ENCODE results near the gene ATP8B4.

Gene ATP8B4

DNA sequence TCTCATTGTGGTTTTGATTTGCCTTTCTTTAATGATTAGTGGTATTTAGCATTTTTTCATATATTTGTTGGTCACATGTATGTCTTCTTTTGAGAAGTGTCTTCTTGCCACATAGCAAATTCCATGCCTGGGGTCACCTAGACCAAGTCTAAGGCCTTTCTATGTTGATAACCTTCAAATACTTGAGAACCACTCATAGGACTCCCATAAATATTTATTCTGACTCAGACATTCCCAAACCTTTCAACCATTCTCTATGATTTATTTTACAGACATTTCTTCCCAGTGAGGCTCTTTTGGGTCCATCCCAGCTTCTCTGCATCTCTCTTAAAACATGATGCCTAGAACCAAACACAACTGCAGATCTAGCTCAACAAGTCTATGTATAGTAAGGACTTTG, 69.2 kb downstream of the ATP8B4 start:
- no peak overlapping the region for H3K4me3 ChIP-seq (ENCODE audit: extremely low read depth, insufficient read depth, low read length, poor library complexity, severe bottlenecking)
- H3K9me3 ChIP-seq (ENCODE audit: control insufficient read depth, low read length) = no peaks in the 10 kb centered on the region
- H3K4me1 ChIP-seq (ENCODE audit: control insufficient read depth, insufficient read depth, low read length, poor library complexity, severe bottlenecking) = no peaks in the 10 kb centered on the region
- H3K36me3 ChIP-seq (ENCODE audit: control insufficient read depth, insufficient read depth, low read length) = no peaks in the 10 kb centered on the region
- H3K27ac ChIP-seq (ENCODE audit: low read depth, low read length, severe bottlenecking) = no peak overlapping the region

DNA sequence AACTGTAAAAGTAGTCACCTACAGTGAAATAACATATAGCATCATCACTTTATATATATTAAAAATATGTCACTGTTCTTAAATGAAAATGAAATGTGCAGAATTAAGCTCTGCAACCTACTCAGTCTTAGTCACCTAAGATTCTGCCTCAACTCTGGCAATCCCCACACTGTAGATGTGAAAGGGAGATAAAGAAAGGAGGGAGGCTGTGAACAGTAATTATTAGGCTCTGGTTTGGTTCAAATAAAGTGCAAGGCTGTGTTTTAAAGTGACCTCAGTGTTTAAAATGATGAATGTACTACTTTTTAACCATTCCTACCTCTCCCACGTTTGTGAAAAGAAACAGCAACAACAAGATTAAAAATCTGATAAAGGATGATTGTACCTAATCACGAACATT, 72.2 kb downstream of the ATP8B4 start:
- no peaks in the 10 kb centered on the region for H3K4me1 ChIP-seq (ENCODE audit: control insufficient read depth, insufficient read depth, low read length, poor library complexity, severe bottlenecking)
- no peak overlapping the region for H3K4me3 ChIP-seq (ENCODE audit: extremely low read depth, insufficient read depth, low read length, poor library complexity, severe bottlenecking)
- no CpG with 5 or more reads among the region's 2 CpGs for WGBS, 2 experiments (ENCODE audit: insufficient coverage in 2 of 2)
- no peaks in the 10 kb centered on the region for H3K9me3 ChIP-seq (ENCODE audit: control insufficient read depth, low read length)
- no peak overlapping the region for H3K27ac ChIP-seq (ENCODE audit: low read depth, low read length, severe bottlenecking)
- H3K36me3 ChIP-seq (ENCODE audit: control insufficient read depth, insufficient read depth, low read length) = no peaks in the 10 kb centered on the region

DNA sequence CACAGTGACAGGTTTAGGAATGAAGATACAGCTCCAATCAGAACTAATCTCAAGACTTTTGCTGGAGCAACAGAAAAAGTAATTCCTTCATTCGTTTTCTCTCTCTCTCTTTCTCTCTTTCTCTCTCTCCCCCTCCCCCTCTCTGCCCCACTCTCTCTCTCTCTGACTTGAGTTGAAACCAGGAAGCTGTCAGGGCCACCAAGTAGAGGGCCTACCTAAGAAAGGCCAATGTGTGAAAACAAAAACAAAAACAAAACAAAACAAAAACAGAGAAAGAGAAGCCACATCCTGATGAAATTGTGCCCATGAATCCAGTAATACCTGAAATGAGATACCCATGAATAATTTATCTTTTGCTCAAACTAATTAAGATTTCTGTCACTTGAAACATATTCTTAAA, 72.9 kb downstream of the ATP8B4 start:
- WGBS, 2 experiments (ENCODE audit: insufficient coverage in 2 of 2) = 83 to 92% methylated on average over 1 of the region's 1 CpG
- no peaks in the 10 kb centered on the region for H3K36me3 ChIP-seq (ENCODE audit: control insufficient read depth, insufficient read depth, low read length)
- no peak overlapping the region for H3K4me3 ChIP-seq (ENCODE audit: extremely low read depth, insufficient read depth, low read length, poor library complexity, severe bottlenecking)
- H3K9me3 ChIP-seq (ENCODE audit: control insufficient read depth, low read length) = no peaks in the 10 kb centered on the region
- H3K27ac ChIP-seq (ENCODE audit: low read depth, low read length, severe bottlenecking) = no peak overlapping the region
- no peaks in the 10 kb centered on the region for H3K4me1 ChIP-seq (ENCODE audit: control insufficient read depth, insufficient read depth, low read length, poor library complexity, severe bottlenecking)

DNA sequence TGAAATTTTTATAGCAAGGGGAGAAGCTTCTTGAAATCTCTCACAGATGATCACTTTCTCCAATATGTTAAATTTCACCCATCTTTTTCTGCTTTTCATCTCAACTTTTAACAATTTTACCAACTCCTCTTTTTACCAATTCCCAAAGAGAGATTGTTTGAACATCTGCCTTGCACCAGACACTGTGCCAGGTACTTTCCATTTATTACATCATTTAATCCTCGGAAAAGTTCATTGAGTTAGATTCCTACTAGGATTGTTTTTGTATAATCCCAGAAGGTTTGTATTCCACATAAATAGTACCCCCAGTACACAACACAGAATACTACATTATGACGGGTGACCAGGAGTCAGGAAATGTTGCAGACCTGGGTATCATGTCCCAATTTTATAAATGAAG, 74.1 kb downstream of the ATP8B4 start:
- Histone ChIP-seq H3K36me3 (ENCODE audit: control insufficient read depth, insufficient read depth, low read length) (no peaks in the 10 kb centered on the region), H3K27ac (ENCODE audit: low read depth, low read length, severe bottlenecking) (no peak overlapping the region), H3K4me3 (ENCODE audit: extremely low read depth, insufficient read depth, low read length, poor library complexity, severe bottlenecking) (no peak overlapping the region), H3K9me3 (ENCODE audit: control insufficient read depth, low read length) (no peaks in the 10 kb centered on the region), H3K4me1 (ENCODE audit: control insufficient read depth, insufficient read depth, low read length, poor library complexity, severe bottlenecking) (no peaks in the 10 kb centered on the region)
- WGBS, 2 experiments (ENCODE audit: insufficient coverage in 2 of 2) = no CpG with 5 or more reads among the region's 2 CpGs

DNA sequence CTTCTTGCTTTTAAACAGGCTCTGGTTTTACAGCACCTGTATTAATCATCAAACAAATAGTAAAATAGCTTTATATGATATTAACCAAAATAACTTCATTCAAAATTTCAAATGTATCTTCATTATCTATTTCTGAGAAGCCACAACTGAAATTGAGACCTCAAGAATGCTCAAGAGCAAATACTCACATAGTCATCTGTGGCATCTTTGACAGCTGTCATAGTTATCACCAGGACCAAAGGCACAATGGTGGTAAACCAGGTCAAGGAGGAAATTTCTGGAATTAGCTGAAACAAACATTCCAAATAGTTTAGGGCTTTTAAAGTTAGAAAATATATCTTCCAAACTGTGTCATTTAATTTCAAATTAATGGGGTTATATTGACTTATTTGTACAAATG, 74.6 kb downstream of the ATP8B4 start:
- no peaks in the 10 kb centered on the region for H3K9me3 ChIP-seq (ENCODE audit: control insufficient read depth, low read length)
- H3K4me3 ChIP-seq (ENCODE audit: extremely low read depth, insufficient read depth, low read length, poor library complexity, severe bottlenecking) = no peak overlapping the region
- H3K4me1 ChIP-seq (ENCODE audit: control insufficient read depth, insufficient read depth, low read length, poor library complexity, severe bottlenecking) = no peaks in the 10 kb centered on the region
- no peaks in the 10 kb centered on the region for H3K36me3 ChIP-seq (ENCODE audit: control insufficient read depth, insufficient read depth, low read length)
- H3K27ac ChIP-seq (ENCODE audit: low read depth, low read length, severe bottlenecking) = no peak overlapping the region

DNA sequence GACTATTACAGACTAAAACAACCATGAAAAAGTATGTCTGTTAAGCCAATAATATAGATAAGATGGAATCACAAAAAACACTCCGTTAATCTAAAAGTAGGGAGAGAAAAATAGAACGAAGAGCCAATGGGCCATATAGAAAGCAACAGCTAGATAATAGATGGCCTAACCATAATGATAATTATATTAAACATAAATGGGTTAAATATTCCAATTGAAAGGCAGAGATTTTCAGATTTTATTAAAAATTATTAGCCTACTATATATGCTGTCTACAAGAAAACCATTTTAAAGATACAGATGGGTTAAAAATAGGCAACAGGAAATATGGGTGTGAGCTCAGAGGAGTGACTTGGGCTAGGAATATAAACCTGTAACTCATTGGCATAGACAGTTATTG, 76.3 kb downstream of the ATP8B4 start:
- H3K4me3 ChIP-seq (ENCODE audit: extremely low read depth, insufficient read depth, low read length, poor library complexity, severe bottlenecking) = no peak overlapping the region
- H3K9me3 ChIP-seq (ENCODE audit: control insufficient read depth, low read length) = no peaks in the 10 kb centered on the region
- no peaks in the 10 kb centered on the region for H3K36me3 ChIP-seq (ENCODE audit: control insufficient read depth, insufficient read depth, low read length)
- WGBS, 2 experiments (ENCODE audit: insufficient coverage in 2 of 2) = no CpG with 5 or more reads among the region's 2 CpGs
- H3K27ac ChIP-seq (ENCODE audit: low read depth, low read length, severe bottlenecking) = no peak overlapping the region
- no peaks in the 10 kb centered on the region for H3K4me1 ChIP-seq (ENCODE audit: control insufficient read depth, insufficient read depth, low read length, poor library complexity, severe bottlenecking)

DNA sequence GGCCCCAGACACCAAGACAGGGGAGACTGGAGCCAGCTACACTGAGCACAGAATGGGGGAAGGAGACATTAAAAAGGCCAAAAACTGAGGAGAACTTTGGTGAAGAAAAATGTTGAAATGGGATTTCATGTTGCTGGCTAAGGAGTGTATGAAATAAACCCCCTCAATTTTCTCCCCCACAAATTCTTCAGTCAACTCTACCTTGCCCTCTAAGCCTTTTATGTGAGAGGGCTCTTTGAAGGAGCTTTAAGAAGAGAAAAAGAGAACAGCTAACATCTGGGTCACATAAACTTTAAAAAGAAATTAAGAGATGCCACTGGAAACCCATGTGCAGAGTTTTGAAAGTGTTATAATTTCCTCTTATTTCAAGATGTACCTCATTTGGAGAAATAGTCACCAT, 88.6 kb downstream of the ATP8B4 start:
- Histone ChIP-seq H3K4me1 (ENCODE audit: control insufficient read depth, insufficient read depth, low read length, poor library complexity, severe bottlenecking) (no peaks in the 10 kb centered on the region), H3K4me3 (ENCODE audit: extremely low read depth, insufficient read depth, low read length, poor library complexity, severe bottlenecking) (no peak overlapping the region), H3K27ac (ENCODE audit: low read depth, low read length, severe bottlenecking) (no peak overlapping the region), H3K36me3 (ENCODE audit: control insufficient read depth, insufficient read depth, low read length) (no peaks in the 10 kb centered on the region), H3K9me3 (ENCODE audit: control insufficient read depth, low read length) (no peaks in the 10 kb centered on the region)

DNA sequence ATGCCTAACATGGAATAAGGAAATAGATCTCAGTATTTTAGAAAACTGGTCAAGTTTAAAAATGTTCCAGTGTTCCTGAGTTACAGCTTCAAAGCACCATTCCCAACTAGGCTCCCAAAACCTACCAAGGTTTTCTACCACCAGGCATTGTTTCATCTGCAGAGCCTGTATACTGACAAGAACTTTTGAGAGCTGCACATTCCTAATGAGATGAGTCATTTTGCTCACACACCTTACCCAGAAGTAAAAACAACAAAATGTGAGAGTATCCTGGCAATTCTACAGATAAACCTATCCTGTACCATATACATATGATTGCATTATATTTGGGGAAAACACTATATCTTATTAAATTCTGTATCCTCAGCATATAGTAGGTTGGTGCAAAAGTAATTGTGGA, 90.7 kb downstream of the ATP8B4 start:
- Histone ChIP-seq H3K27ac (ENCODE audit: low read depth, low read length, severe bottlenecking) (no peak overlapping the region), H3K9me3 (ENCODE audit: control insufficient read depth, low read length) (no peaks in the 10 kb centered on the region), H3K4me1 (ENCODE audit: control insufficient read depth, insufficient read depth, low read length, poor library complexity, severe bottlenecking) (no peaks in the 10 kb centered on the region), H3K36me3 (ENCODE audit: control insufficient read depth, insufficient read depth, low read length) (no peaks in the 10 kb centered on the region), H3K4me3 (ENCODE audit: extremely low read depth, insufficient read depth, low read length, poor library complexity, severe bottlenecking) (no peak overlapping the region)

DNA sequence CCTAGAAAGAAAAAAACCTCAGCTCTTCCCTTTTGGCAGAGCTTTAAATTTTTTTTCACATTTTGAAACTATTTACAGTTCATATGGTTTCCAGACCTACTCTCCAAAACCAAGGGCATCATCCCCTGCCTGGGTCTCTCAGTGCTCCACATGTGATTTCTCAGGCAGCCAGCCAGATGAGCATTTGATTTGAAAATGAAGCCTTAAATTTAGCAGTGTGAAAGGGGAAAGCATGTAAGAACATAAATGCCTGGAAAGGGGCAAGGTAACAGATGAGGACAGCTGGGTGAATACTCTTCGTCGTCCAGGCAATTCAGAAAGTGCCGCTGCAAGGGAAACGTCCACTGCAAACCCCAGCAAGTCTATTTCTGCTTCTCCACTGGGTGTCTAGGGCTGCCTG, 94.8 kb downstream of the ATP8B4 start:
- no peak overlapping the region for H3K27ac ChIP-seq (ENCODE audit: low read depth, low read length, severe bottlenecking)
- H3K9me3 ChIP-seq (ENCODE audit: control insufficient read depth, low read length) = no peaks in the 10 kb centered on the region
- 83 to 86% methylated on average over 2 to 4 of the region's 4 CpGs for WGBS, 2 experiments (ENCODE audit: insufficient coverage in 2 of 2)
- no peak overlapping the region for H3K4me3 ChIP-seq (ENCODE audit: extremely low read depth, insufficient read depth, low read length, poor library complexity, severe bottlenecking)
- no peaks in the 10 kb centered on the region for H3K36me3 ChIP-seq (ENCODE audit: control insufficient read depth, insufficient read depth, low read length)
- no peaks in the 10 kb centered on the region for H3K4me1 ChIP-seq (ENCODE audit: control insufficient read depth, insufficient read depth, low read length, poor library complexity, severe bottlenecking)

DNA sequence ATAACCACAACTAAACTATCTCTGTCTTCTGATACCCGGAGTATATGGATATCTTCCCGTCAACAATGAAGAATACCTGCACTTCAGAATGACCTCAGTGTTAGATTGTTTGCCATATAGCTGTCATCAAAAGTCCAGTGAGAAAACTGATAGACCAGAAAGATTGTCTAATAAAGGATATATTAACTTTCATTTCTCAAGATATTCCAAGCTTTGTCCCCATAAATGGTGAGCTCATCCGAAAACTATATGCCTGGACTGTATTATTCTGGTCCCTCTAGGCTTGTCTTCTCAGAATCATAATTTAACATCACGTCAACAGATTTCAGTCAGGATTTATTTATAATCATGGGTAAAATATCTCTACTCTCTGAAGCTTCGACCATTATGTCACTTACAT, 100.5 kb downstream of the ATP8B4 start:
- Histone ChIP-seq H3K4me1 (ENCODE audit: control insufficient read depth, insufficient read depth, low read length, poor library complexity, severe bottlenecking) (no peaks in the 10 kb centered on the region), H3K27ac (ENCODE audit: low read depth, low read length, severe bottlenecking) (no peak overlapping the region), H3K36me3 (ENCODE audit: control insufficient read depth, insufficient read depth, low read length) (no peaks in the 10 kb centered on the region), H3K4me3 (ENCODE audit: extremely low read depth, insufficient read depth, low read length, poor library complexity, severe bottlenecking) (no peak overlapping the region), H3K9me3 (ENCODE audit: control insufficient read depth, low read length) (no peaks in the 10 kb centered on the region)
- WGBS, 2 experiments (ENCODE audit: insufficient coverage in 2 of 2) = 67 to 100% methylated on average over 2 of the region's 5 CpGs

DNA sequence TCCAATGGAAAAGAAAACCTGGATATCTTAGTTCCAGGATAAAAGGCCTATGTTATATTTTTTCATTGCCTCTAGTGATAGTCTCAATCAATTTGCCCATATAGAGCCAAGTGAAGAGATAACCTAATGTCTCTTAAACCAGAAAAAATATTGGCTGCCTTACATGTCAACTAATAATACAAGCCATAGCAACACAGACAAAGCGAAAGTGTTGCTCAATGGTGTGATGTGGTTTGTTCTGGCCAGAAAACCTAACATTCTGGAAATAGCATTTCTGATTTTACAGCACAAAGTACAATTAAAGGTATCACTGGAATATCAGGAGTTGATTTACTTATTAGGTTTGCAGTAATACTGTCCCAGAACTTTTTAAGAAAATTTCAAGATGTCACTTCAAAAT, 101.5 kb downstream of the ATP8B4 start:
- no CpG with 5 or more reads among the region's 1 CpG for WGBS, 2 experiments (ENCODE audit: insufficient coverage in 2 of 2)
- Histone ChIP-seq H3K4me3 (ENCODE audit: extremely low read depth, insufficient read depth, low read length, poor library complexity, severe bottlenecking) (no peak overlapping the region), H3K9me3 (ENCODE audit: control insufficient read depth, low read length) (no peaks in the 10 kb centered on the region), H3K4me1 (ENCODE audit: control insufficient read depth, insufficient read depth, low read length, poor library complexity, severe bottlenecking) (no peaks in the 10 kb centered on the region), H3K36me3 (ENCODE audit: control insufficient read depth, insufficient read depth, low read length) (no peaks in the 10 kb centered on the region), H3K27ac (ENCODE audit: low read depth, low read length, severe bottlenecking) (no peak overlapping the region)

DNA sequence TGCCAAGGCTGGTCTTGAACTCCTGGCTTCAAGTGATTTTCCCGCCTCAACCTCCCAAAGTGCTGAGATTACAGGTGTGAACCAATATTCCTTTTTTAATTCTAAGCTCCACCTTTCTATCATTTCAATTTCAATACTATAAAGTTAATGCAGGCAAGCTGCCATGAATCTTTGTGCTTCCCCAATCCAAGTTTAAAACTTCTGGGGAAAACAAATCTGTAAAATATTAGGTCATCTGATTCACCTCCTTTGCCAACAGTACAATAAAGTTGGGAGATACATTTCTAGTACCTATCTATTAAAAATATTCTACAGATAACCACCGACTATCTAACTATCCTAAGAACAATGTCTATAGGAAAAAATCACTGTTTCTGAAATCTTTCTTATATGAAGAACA, 102.1 kb downstream of the ATP8B4 start:
- no peaks in the 10 kb centered on the region for H3K36me3 ChIP-seq (ENCODE audit: control insufficient read depth, insufficient read depth, low read length)
- H3K4me3 ChIP-seq (ENCODE audit: extremely low read depth, insufficient read depth, low read length, poor library complexity, severe bottlenecking) = no peak overlapping the region
- H3K9me3 ChIP-seq (ENCODE audit: control insufficient read depth, low read length) = no peaks in the 10 kb centered on the region
- H3K27ac ChIP-seq (ENCODE audit: low read depth, low read length, severe bottlenecking) = no peak overlapping the region
- no peaks in the 10 kb centered on the region for H3K4me1 ChIP-seq (ENCODE audit: control insufficient read depth, insufficient read depth, low read length, poor library complexity, severe bottlenecking)
- 78 to 89% methylated on average over 1 of the region's 2 CpGs for WGBS, 2 experiments (ENCODE audit: insufficient coverage in 2 of 2)

Data from mesodermal cell (in vitro differentiated cells).